NT2/D1 (cell line): ENCODE results near the gene RGS1.

ENCODE experiments used
- YY1 ChIP-seq: IDR thresholded peaks from 2 replicates; pipeline ENCODE4 v1.6.1; 2011; ENCODE audit not compliant: insufficient read length, insufficient read depth
- ZNF274 ChIP-seq: IDR thresholded peaks from 2 replicates; pipeline ENCODE4 v1.6.1; 2011; ENCODE audit warnings: mild to moderate bottlenecking, low read depth, low read length

DNA sequence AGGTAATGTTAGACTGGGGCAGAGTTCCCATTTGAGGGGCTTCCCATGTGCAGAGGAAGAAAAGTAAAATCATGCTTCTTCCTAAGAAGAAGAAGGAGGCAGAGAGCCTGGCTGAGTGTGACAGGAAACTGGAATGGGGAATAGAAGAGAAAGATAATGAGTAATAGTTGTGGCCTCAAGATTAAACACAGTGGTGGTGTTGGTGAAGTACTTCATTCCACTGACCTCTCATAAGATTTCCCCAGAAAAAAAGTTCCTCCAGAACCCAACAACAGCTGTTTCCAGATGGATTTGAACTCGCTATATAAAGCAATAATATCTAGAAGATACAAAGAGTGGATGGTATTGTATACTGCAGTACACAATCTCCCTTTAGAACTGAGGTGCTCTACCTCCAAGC lies 13.0 kb downstream of the RGS1 start:
- TF ChIP-seq ZNF274 = no peak
- no peak for TF ChIP-seq YY1
